Endodermal cell (in vitro differentiated cells): ENCODE measurements around the gene TIGD6. TPM values are rescaled to one million over a fixed set of nuclear protein-coding genes. Genes with fewer than 3 reads are reported as not detected.
A peak's percentile ranks its signal among the peaks of the same experiment; 100 is the strongest.

Experiments used
- DNase-seq: peaks from one replicate; pipeline ENCODE4 v3.0.0-alpha.2; 2017
- H3K27ac ChIP-seq: 2 replicates; pipeline ENCODE4 v1.5.1; 2013; ENCODE audit warnings: mild to moderate bottlenecking, low read depth, low read length, moderate library complexity
- H3K27me3 ChIP-seq: 2 replicates; pipeline ENCODE4 v1.6.1; 2013; ENCODE audit warnings: mild to moderate bottlenecking, low read length, moderate library complexity; ENCODE audit not compliant: insufficient read depth, control insufficient read depth, poor library complexity, severe bottlenecking
- H3K36me3 ChIP-seq: 2 replicates; pipeline ENCODE4 v1.7.0; 2013; ENCODE audit warnings: mild to moderate bottlenecking, low read length, moderate library complexity; ENCODE audit not compliant: control insufficient read depth, insufficient read depth
- H3K4me1 ChIP-seq: one replicate; pipeline ENCODE4 v1.7.0; 2013; ENCODE audit warnings: low read length; ENCODE audit not compliant: control insufficient read depth, insufficient read depth
- H3K4me3 ChIP-seq: 2 replicates; pipeline ENCODE4 v1.5.1; 2013; ENCODE audit warnings: mild to moderate bottlenecking, low read length, moderate library complexity
- H3K9ac ChIP-seq: 2 replicates; pipeline ENCODE4 v1.6.1; 2013; ENCODE audit warnings: mild to moderate bottlenecking, low read length, moderate library complexity; ENCODE audit not compliant: poor library complexity, severe bottlenecking; ENCODE audit errors: extremely low read depth
- H3K9me3 ChIP-seq: 2 replicates; pipeline ENCODE4 v1.6.1; 2013; ENCODE audit warnings: mild to moderate bottlenecking, low read length, moderate library complexity; ENCODE audit not compliant: control insufficient read depth
- H3K27ac Mint-ChIP-seq: 2 replicates; pipeline ENCODE4 v1.8.0; 2020; ENCODE audit warnings: mixed read lengths
- H3K27me3 Mint-ChIP-seq: 2 replicates; pipeline ENCODE4 v1.8.0; 2021; ENCODE audit warnings: mild to moderate bottlenecking, mixed read lengths; ENCODE audit not compliant: insufficient read depth
- H3K36me3 Mint-ChIP-seq: 2 replicates; pipeline ENCODE4 v1.8.0; 2020; ENCODE audit warnings: low read depth, mixed read lengths
- H3K4me1 Mint-ChIP-seq: 2 replicates; pipeline ENCODE4 v1.8.0; 2020; ENCODE audit warnings: mixed read lengths
- H3K4me3 Mint-ChIP-seq: 2 replicates; pipeline ENCODE4 v1.8.0; 2020; ENCODE audit warnings: mild to moderate bottlenecking, moderate library complexity, mixed read lengths
- H3K9me3 Mint-ChIP-seq: 2 replicates; pipeline ENCODE4 v1.8.0; 2020; ENCODE audit warnings: mild to moderate bottlenecking, mixed read lengths
- WGBS, 2 experiments: methylation state at CpG; one replicate each; pipeline versions ENCODE4 v1.1.5 to v1.1.7; 2013; ENCODE audit warnings: missing lambda C conversion rate in 2 of 2, mixed read lengths in 1 of 2; ENCODE audit not compliant: insufficient coverage in 1 of 2, insufficient read length in 1 of 2; 5-methylcytosine and 5-hydroxymethylcytosine counted together
- total RNA-seq, 2 donors: library from RNA; stranded (reverse); fragmentation: NEBNext Ultra II Directional in 1 of 2; extraction: Animal tissue kit (Norgen Biotek cat#: 25700) in 1 of 2; gene quantifications; 2 replicates in 1 of 2; 3 replicates in 1 of 2; pipeline ENCODE4 v1.2.1, GENCODE V29; 2021
- TF ChIP-seq, protein P1 (sequence below): fragments of 200-600 bp; sonication (generic); conservative IDR thresholded peaks from 2 replicates; pipeline ENCODE4 v1.5.0; 2021; ENCODE audit warnings: antibody characterized with exemption, mild to moderate bottlenecking

The TIGD6 gene
- total RNA-seq, 2 donors from 2014 or later: 3.4 to 3.8 TPM

GRCh38 chr5:149999359-149999758, 1.1 kb downstream of the TIGD6 start:
- H3K4me1 Mint-ChIP-seq: peaks cover 23% of the 10 kb centered on the region
- H3K9me3 ChIP-seq: no peaks in the 10 kb centered on the region
- H3K4me3 ChIP-seq: peak overlapping the region; percentile 90
- TF ChIP-seq, protein P1, sequence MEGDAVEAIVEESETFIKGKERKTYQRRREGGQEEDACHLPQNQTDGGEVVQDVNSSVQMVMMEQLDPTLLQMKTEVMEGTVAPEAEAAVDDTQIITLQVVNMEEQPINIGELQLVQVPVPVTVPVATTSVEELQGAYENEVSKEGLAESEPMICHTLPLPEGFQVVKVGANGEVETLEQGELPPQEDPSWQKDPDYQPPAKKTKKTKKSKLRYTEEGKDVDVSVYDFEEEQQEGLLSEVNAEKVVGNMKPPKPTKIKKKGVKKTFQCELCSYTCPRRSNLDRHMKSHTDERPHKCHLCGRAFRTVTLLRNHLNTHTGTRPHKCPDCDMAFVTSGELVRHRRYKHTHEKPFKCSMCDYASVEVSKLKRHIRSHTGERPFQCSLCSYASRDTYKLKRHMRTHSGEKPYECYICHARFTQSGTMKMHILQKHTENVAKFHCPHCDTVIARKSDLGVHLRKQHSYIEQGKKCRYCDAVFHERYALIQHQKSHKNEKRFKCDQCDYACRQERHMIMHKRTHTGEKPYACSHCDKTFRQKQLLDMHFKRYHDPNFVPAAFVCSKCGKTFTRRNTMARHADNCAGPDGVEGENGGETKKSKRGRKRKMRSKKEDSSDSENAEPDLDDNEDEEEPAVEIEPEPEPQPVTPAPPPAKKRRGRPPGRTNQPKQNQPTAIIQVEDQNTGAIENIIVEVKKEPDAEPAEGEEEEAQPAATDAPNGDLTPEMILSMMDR: no peak
- 90 to 95% methylated on average over 2 to 3 of the region's 3 CpGs for whole genome bisulfite sequencing, 2 experiments
- no peaks in the 10 kb centered on the region for H3K9me3 Mint-ChIP-seq
- peaks cover 8% of the 10 kb centered on the region for H3K36me3 ChIP-seq
- peak overlapping the region; percentile 79 for H3K9ac ChIP-seq
- H3K27me3 Mint-ChIP-seq: no peaks in the 10 kb centered on the region
- H3K4me1 ChIP-seq: peaks cover 4% of the 10 kb centered on the region
- peak overlapping the region; percentile 87 for H3K4me3 Mint-ChIP-seq
- peak overlapping the region; percentile 98 for H3K27ac Mint-ChIP-seq
- peaks cover 12% of the 10 kb centered on the region for H3K36me3 Mint-ChIP-seq
- no peak for DNase-seq
- H3K27me3 ChIP-seq: no peaks in the 10 kb centered on the region
- H3K27ac ChIP-seq: no peak overlapping the region

GRCh38 chr5:149998281-149998680, 2.2 kb downstream of the TIGD6 start:
- 96 to 100% methylated on average over 2 to 3 of the region's 3 CpGs for WGBS, 2 experiments
- peaks cover 4% of the 10 kb centered on the region for H3K4me1 ChIP-seq
- Mint-ChIP-seq H3K36me3 (peaks cover 4% of the 10 kb centered on the region), H3K27me3 (no peaks in the 10 kb centered on the region), H3K4me1 (peaks cover 23% of the 10 kb centered on the region), H3K27ac (no peak overlapping the region), H3K9me3 (no peaks in the 10 kb centered on the region), H3K4me3 (no peak overlapping the region)
- H3K9ac ChIP-seq: no peak overlapping the region
- TF ChIP-seq, protein P1: no peak
- no peak for DNase-seq
- H3K9me3 ChIP-seq: no peaks in the 10 kb centered on the region
- no peak overlapping the region for H3K4me3 ChIP-seq
- no peaks in the 10 kb centered on the region for H3K27me3 ChIP-seq
- H3K36me3 ChIP-seq: no peaks in the 10 kb centered on the region
- no peak overlapping the region for H3K27ac ChIP-seq

DNA sequence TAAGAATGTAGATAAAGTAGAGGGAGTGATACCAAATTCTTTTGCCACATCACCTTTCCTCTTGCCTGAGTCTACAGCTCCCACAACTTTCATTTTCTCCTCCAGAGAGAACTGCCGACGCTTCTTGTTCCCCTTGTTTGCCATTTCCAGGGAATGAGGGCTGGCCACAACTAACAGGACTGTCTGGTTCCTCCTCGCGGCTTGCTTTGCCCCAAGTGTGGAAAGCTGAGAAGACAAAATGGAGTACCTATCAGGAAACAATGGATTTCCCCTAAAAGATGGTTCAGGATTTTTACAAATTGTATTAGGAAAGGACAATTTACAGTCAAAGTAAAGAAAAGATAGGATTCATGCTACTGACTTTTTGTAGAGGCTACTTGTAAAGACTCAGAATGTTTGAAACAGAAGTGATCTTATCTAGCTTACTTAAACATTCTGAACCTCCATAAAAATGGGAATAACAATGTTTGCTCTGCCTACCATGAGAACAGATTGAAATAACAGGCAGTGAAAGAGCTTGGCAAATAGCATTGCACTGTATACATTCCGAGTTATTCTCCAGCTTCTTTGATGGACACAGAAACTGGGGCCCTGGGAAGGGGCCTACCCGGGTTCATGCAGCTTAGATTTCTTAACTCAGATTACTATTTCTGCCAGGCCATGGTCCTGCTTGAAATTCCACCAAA, 4.1 kb downstream of the TIGD6 start:
- H3K9me3 Mint-ChIP-seq: no peaks in the 10 kb centered on the region
- DNase-seq: no peak
- Histone ChIP-seq H3K27ac (no peak overlapping the region), H3K4me3 (no peak overlapping the region), H3K27me3 (no peaks in the 10 kb centered on the region), H3K9ac (no peak overlapping the region), H3K36me3 (no peaks in the 10 kb centered on the region), H3K4me1 (peaks cover 4% of the 10 kb centered on the region), H3K9me3 (no peaks in the 10 kb centered on the region)
- peaks cover 4% of the 10 kb centered on the region for H3K36me3 Mint-ChIP-seq
- peaks cover 14% of the 10 kb centered on the region for H3K4me1 Mint-ChIP-seq
- no peak overlapping the region for H3K4me3 Mint-ChIP-seq
- TF ChIP-seq, protein P1: no peak
- H3K27me3 Mint-ChIP-seq: no peaks in the 10 kb centered on the region
- WGBS, 2 experiments: 91 to 94% methylated on average over 4 to 6 of the region's 6 CpGs
- no peak overlapping the region for H3K27ac Mint-ChIP-seq
